ENCODE data around the gene PSMG3.

PSMG3 gene

GRCh38 chr7:1569440-1569832 lies 396 bp downstream of the PSMG3 start:
- peak overlapping the region; percentile 68 for H3K4me3 ChIP-seq (ENCODE audit: control insufficient read depth, low read depth, low read length)
- no peak for TF ChIP-seq CTCF (conservative IDR thresholded peaks at IDR 0.05; ENCODE audit: control insufficient read depth, insufficient read depth, low read depth, low read length)
- DNase-seq (ENCODE audit: low read depth) = no peak

GRCh38 chr7:1569016-1569415 lies 816 bp downstream of the PSMG3 start:
- H3K4me3 ChIP-seq (ENCODE audit: control insufficient read depth, low read depth, low read length) = peak overlapping the region; percentile 68
- peak; percentile 90 for DNase-seq (ENCODE audit: low read depth)
- TF ChIP-seq CTCF (conservative IDR thresholded peaks at IDR 0.05; ENCODE audit: control insufficient read depth, insufficient read depth, low read depth, low read length) = no peak

GRCh38 chr7:1567896-1568510 lies 1.8 kb downstream of the PSMG3 start:
- TF ChIP-seq CTCF (conservative IDR thresholded peaks at IDR 0.05; ENCODE audit: control insufficient read depth, insufficient read depth, low read depth, low read length) = no peak
- H3K4me3 ChIP-seq (ENCODE audit: control insufficient read depth, low read depth, low read length) = peak overlapping the region; percentile 28
- DNase-seq (ENCODE audit: low read depth) = peak; percentile 97

- no peak for TF ChIP-seq CTCF (conservative IDR thresholded peaks at IDR 0.05; ENCODE audit: control insufficient read depth, insufficient read depth, low read depth, low read length)
- peak; percentile 99 for DNase-seq (ENCODE audit: low read depth)
- H3K4me3 ChIP-seq (ENCODE audit: control insufficient read depth, low read depth, low read length) = peak overlapping the region; percentile 28
Measured at GRCh38 chr7:1567049-1567771, 2.6 kb downstream of the PSMG3 start.

- DNase-seq (ENCODE audit: low read depth) = no peak
- no peak for TF ChIP-seq CTCF (conservative IDR thresholded peaks at IDR 0.05; ENCODE audit: control insufficient read depth, insufficient read depth, low read depth, low read length)
- H3K4me3 ChIP-seq (ENCODE audit: control insufficient read depth, low read depth, low read length) = no peak overlapping the region
Measured at GRCh38 chr7:1566687-1567048, 3.2 kb downstream of the PSMG3 start.

GRCh38 chr7:1564603-1565022 lies 5.2 kb downstream of the PSMG3 start:
- H3K4me3 ChIP-seq (ENCODE audit: control insufficient read depth, low read depth, low read length) = no peak overlapping the region
- DNase-seq (ENCODE audit: low read depth) = peak; percentile 44

More at GRCh38 chr7:1564603-1565022, 5.2 kb downstream of the PSMG3 start:
- TF ChIP-seq CTCF (conservative IDR thresholded peaks at IDR 0.05; ENCODE audit: control insufficient read depth, insufficient read depth, low read depth, low read length) = no peak

All from fibroblast of mammary gland (primary cell).